ENCODE data around the gene CELA2A. TPM values are rescaled to one million over a fixed set of nuclear protein-coding genes. Genes with fewer than 3 reads are reported as not detected.

The CELA2A gene
- total and polyA plus RNA-seq, 8 donors: 0.34 to 0.53 (median 0.49) TPM; not detected in 5

DNA sequence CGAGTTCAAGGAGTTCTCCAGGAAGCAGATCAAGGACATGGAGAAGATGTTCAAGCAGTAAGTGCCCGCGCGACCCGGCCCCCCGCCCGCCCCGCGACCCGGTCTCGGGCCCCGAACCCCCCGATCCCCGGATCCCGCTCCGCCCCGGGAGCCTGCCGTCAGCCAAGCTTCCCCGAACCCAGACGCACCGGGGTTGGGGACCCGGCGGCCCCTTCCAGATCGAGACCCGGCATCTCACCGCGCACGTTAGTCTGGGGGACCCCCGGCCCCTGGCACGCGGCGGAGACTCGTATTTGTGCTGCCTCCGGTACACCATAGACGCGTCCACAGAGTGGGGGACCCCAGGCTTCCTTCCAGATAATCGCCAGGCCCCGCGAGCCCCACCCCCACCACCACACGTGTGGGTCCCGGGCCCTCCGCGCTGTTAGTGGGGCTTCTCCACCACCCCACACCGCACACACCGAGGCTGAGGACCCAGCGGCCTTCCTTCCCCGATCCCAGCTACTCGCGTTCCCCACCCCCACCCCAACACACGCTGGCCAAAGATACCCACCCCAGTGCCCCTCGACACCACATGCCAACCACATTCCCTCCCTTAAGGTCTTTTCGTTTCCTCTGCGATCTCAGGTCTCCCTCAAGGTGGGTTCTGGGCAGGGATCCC is 46.2 kb upstream of the CELA2A start:
- peak overlapping the region; percentile 85 to 92 for H3K4me3 ChIP-seq
- DNase-seq (peak in 1 of 4 donors; percentile 86), ATAC-seq (no peak)
- no peaks in the 10 kb centered on the region for H3K27me3 ChIP-seq
- intact Hi-C loops (cut with DNase I): no loop called here
- peaks cover 0 to 21% of the 10 kb centered on the region in 2 donors for H3K36me3 ChIP-seq
- TF ChIP-seq CTCF (IDR thresholded peaks at IDR 0.05): no peak
- H3K9me3 ChIP-seq: no peaks in the 10 kb centered on the region
- H3K4me1 ChIP-seq: peaks cover 5 to 56% of the 10 kb centered on the region in 2 donors
- H3K27ac ChIP-seq: peak overlapping the region; percentile 39 to 89

GRCh38 chr1:15410884-15411245 is 45.7 kb upstream of the CELA2A start:
- ATAC-seq (no peak), DNase-seq (no peak)
- no peak for TF ChIP-seq CTCF (IDR thresholded peaks at IDR 0.05)
- peak overlapping the region; percentile 85 to 92 for H3K4me3 ChIP-seq
- H3K27me3 ChIP-seq: no peaks in the 10 kb centered on the region
- H3K36me3 ChIP-seq: peaks cover 0 to 21% of the 10 kb centered on the region in 2 donors
- H3K4me1 ChIP-seq: peaks cover 6 to 61% of the 10 kb centered on the region in 2 donors
- H3K27ac ChIP-seq: peak overlapping the region; percentile 39 to 89
- intact Hi-C loops (cut with DNase I): no loop called here
- H3K9me3 ChIP-seq: no peaks in the 10 kb centered on the region

DNA sequence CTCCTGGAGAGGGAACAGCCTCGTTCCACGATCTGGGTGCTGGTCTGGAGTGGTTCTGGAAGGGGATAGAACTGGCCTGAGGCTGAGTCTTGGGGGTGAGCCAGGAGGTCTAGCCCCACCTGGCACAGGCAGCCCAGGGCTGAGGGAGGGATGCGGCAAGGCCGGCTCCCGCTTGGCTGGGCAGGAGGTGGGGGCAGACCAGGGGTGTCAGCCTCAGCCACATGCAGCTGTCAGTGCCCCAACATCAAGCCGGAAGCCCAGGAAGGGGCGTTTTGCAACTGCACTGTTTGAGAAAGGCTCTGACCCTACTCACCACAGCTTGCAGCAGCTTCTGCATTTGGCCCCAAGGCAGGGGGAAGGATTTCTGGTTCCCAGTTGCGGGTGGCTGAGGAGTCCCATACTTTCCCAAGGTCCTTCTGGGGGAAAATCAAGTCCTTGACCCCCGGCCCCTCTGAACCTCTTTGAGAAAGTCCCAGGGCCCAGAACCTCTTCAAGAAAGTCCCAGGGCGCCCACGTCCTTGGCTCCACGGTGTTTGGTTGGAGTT is 44.9 kb upstream of the CELA2A start:
- DNase-seq (peak in 3 of 4 donors; percentile 45 to 93 (median 81)), ATAC-seq (peak; percentile 25)
- Histone ChIP-seq H3K9me3 (no peaks in the 10 kb centered on the region), H3K27me3 (no peaks in the 10 kb centered on the region), H3K4me3 (peak overlapping the region; percentile 85 to 92), H3K4me1 (peaks cover 14 to 69% of the 10 kb centered on the region in 2 donors), H3K36me3 (peaks cover 0 to 21% of the 10 kb centered on the region in 2 donors), H3K27ac (peak overlapping the region; percentile 44 to 89)
- TF ChIP-seq CTCF (IDR thresholded peaks at IDR 0.05): no peak
- intact Hi-C loops (cut with DNase I): no loop called here

DNA sequence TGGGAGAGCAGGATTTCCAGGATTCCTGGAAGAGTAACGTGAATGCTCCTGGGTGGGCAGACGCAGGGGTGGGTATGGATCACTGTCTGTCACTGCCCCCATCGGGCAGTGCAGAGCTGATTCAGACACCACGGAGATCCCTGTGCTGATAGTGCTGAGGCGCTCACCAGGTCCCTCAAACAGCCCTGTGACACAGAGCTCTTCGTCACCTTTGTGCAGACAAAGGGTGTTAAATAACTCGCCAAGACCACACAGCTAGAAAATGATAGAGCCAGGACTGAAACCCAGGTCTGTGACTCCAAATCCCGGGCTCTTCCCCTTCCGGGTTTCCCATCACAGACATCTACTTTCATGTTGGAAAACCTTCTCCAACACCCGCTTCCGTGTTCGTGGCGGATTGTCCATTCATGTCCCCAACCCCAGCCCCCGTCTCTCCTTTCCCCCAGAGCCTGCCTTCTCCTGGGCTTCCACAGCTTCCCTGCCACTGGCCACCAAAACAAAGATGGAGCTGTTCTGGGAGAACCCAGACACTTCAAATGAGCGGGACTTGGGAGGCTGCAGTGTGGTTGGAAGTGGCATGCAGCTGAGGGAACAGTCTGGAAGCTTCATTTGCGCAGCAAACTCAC is 44.2 kb upstream of the CELA2A start:
- peak overlapping the region in 1 of 2 donors; percentile 92 for H3K4me3 ChIP-seq
- H3K36me3 ChIP-seq: peaks cover 0 to 21% of the 10 kb centered on the region in 2 donors
- DNase-seq (no peak), ATAC-seq (no peak)
- TF ChIP-seq CTCF (IDR thresholded peaks at IDR 0.05): no peak
- intact Hi-C loops (cut with DNase I): no loop called here
- peaks cover 15 to 75% of the 10 kb centered on the region in 2 donors for H3K4me1 ChIP-seq
- no peaks in the 10 kb centered on the region for H3K27me3 ChIP-seq
- H3K9me3 ChIP-seq: no peaks in the 10 kb centered on the region
- H3K27ac ChIP-seq: peak overlapping the region; percentile 44 to 89

DNA sequence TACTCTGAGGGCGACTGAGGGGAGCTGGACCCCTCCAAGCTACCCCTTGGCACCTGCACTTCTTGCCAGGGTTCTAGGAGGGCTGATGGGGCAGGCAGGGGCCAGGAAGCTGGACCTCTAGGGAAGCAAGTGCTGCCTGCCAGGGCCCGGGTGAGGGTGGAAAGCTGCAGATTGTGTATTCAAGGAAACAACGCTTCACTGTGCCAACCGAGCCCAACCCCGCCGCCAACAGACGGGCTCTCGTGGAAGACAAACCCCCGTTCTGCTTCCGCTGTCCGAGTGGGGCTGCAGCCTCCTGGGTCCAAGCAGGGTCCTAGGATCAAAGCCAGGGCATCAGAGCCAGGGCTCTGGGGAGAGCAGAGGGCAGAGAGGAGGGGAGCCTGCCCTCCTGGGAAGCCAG is 43.7 kb upstream of the CELA2A start:
- Histone ChIP-seq H3K4me1 (peaks cover 18 to 81% of the 10 kb centered on the region in 2 donors), H3K27ac (peak overlapping the region in 1 of 2 donors; percentile 89), H3K9me3 (no peaks in the 10 kb centered on the region), H3K36me3 (peaks cover 0 to 21% of the 10 kb centered on the region in 2 donors), H3K27me3 (no peaks in the 10 kb centered on the region), H3K4me3 (peak overlapping the region in 1 of 2 donors; percentile 92)
- DNase-seq (peak in 1 of 4 donors; percentile 79), ATAC-seq (no peak)
- no peak for TF ChIP-seq CTCF (IDR thresholded peaks at IDR 0.05)
- intact Hi-C loops (cut with DNase I): no loop called here

Measured in left lung (tissue), 10 donors.